Bronchial epithelial cell (primary cell): Measurements from ENCODE around the gene HTT. TPM values are rescaled to one million over a fixed set of nuclear protein-coding genes. Genes with fewer than 3 reads are reported as not detected.

Experiments used
- DNase-seq: peaks from one replicate; pipeline ENCODE4 v3.0.0-alpha.2; 2010; ENCODE audit warnings: low read depth
- FAIRE-seq: peaks from 2 replicates; lab custom pipeline; 2011; peaks lifted over from hg19 to GRCh38; lab: Jason Lieb, UNC
- H3K27me3 ChIP-seq: 2 replicates; pipeline ENCODE4 v1.5.1; 2011; ENCODE audit warnings: low read length; ENCODE audit not compliant: control insufficient read depth, insufficient read depth
- H3K36me3 ChIP-seq: 2 replicates; pipeline ENCODE4 v1.5.1; 2011; ENCODE audit warnings: low read length; ENCODE audit not compliant: control insufficient read depth, insufficient read depth
- H3K4me3 ChIP-seq: 2 replicates; pipeline ENCODE4 v1.5.1; 2011; ENCODE audit warnings: mild to moderate bottlenecking, low read depth, low read length, control low read depth
- CTCF ChIP-seq: IDR thresholded peaks from 2 replicates; pipeline ENCODE4 v1.5.1; 2011; ENCODE audit warnings: mild to moderate bottlenecking, moderate library complexity, low read length, control low read depth, inconsistent platforms; ENCODE audit not compliant: insufficient read depth, severe bottlenecking
- total RNA-seq: library from RNA; depleted of rRNA; stranded (reverse); fragments of >200 nt; gene quantifications from 2 replicates; pipeline ENCODE4 v1.2.1, GENCODE V29; 2014

HTT gene
- total RNA-seq, 1 donor from 2014 or later: 24.0 TPM

- no peak for TF ChIP-seq CTCF
- FAIRE-seq: no peak
- DNase-seq: no peak
- Histone ChIP-seq H3K4me3 (no peak overlapping the region), H3K36me3 (peaks cover 21% of the 10 kb centered on the region), H3K27me3 (no peaks in the 10 kb centered on the region)
Observed at GRCh38 chr4:3116955-3117354, 42.5 kb downstream of the HTT start.

GRCh38 chr4:3118312-3118711, 43.8 kb downstream of the HTT start:
- Histone ChIP-seq H3K36me3 (peaks cover 21% of the 10 kb centered on the region), H3K27me3 (no peaks in the 10 kb centered on the region), H3K4me3 (no peak overlapping the region)
- no peak for DNase-seq
- TF ChIP-seq CTCF: no peak
- FAIRE-seq: no peak

GRCh38 chr4:3119464-3119863, 45.0 kb downstream of the HTT start:
- TF ChIP-seq CTCF: no peak
- Histone ChIP-seq H3K36me3 (peaks cover 23% of the 10 kb centered on the region), H3K4me3 (no peak overlapping the region), H3K27me3 (no peaks in the 10 kb centered on the region)
- no peak for DNase-seq
- no peak for FAIRE-seq

GRCh38 chr4:3121110-3121509, 46.6 kb downstream of the HTT start:
- TF ChIP-seq CTCF: no peak
- Histone ChIP-seq H3K4me3 (no peak overlapping the region), H3K36me3 (peaks cover 19% of the 10 kb centered on the region), H3K27me3 (no peaks in the 10 kb centered on the region)
- no peak for DNase-seq
- FAIRE-seq: no peak

GRCh38 chr4:3121596-3121995, 47.1 kb downstream of the HTT start:
- DNase-seq (no peak), FAIRE-seq (no peak)
- no peaks in the 10 kb centered on the region for H3K27me3 ChIP-seq
- no peak overlapping the region for H3K4me3 ChIP-seq
- TF ChIP-seq CTCF: no peak
- peaks cover 14% of the 10 kb centered on the region for H3K36me3 ChIP-seq

GRCh38 chr4:3122081-3122563, 47.6 kb downstream of the HTT start:
- no peaks in the 10 kb centered on the region for H3K27me3 ChIP-seq
- TF ChIP-seq CTCF: no peak
- no peak for DNase-seq
- no peak overlapping the region for H3K4me3 ChIP-seq
- peaks cover 16% of the 10 kb centered on the region for H3K36me3 ChIP-seq
- no peak for FAIRE-seq
